GM21717 (cell line): ENCODE data around the gene NR2E3.

Experiments
- ATAC-seq: cut with Tn5 transposase; IDR thresholded peaks from one replicate; pipeline ENCODE4 v1.9.1; 2021; ENCODE audit warnings: mild to moderate bottlenecking, moderate library complexity; ENCODE audit not compliant: unreplicated experiment

The NR2E3 gene

DNA sequence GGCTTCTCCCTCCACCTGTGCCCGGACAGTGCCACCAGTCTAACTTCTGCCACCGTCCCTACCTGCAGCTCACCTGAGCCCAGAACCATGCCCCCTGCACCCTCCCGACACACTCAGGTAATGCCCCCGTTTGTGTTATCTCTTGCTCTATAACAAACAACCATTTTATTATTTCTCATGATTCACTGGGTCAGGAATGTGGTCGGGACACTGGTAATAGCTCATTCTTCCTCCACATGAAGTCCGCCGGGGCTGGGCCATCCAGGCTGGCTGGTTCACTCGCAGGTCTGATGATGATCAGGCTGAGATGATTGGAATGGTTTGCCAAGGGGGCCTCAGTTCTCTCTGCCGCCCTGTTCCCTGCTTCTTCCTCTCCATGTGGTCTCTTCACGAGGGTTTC lies 20.3 kb upstream of the NR2E3 start:
- no peak for ATAC-seq

DNA sequence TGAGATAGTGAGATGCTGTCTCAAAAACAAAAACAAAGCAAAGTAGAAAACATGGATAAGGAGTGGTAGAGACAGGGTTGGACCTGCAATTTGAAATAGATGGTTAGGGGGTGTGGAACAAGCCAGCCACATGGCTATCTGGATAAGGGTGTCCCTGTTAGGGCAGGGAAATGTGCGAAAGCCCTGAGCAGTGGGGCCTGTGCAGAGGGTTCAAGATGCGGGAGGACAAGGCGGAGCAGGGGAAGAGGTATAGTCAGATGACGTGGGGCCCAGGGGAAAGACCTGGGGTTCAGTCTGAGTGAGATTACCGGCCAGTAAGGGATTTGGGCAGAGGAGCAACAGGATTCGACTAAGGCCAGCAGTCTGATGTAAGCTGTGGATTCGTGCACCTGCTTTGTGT lies 18.4 kb upstream of the NR2E3 start:
- no peak for ATAC-seq

DNA sequence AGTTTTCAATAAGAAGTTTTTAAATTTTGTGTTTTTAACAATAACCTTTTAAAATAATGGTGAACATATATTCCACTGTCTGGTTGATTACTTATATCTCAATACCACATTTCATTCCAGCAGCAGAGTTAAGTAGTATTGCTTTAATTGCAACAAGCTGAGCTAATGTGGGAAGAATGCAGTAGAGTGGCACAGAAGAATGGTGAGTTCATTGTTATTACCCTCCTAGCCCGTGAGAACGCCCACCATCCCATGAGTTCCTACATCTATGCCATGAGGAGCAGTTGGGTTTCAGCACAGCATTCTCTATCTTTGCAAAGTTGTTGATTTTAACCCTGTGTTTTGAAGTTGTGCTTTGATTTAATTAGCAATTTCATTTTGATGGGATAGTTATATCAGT lies 17.8 kb upstream of the NR2E3 start:
- no peak for ATAC-seq

DNA sequence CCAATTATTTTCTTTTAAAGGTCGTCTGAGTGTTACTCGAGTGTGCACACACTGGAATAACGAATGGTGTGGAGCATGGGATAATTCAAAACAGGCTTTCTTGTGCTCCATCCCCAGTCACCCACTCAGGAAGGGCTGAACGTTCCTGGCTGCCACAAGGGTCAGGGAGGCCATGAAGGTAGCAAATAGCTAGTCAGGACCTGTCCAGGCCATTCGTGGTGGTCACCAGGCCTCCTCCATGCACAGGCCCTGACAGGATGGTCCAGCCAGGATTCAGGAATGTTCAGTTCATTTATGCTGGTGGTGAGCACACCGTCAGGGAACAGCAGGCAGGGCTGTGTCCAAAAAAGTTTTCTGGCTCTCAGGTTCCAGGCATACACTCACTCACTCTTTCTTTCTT lies 11.7 kb upstream of the NR2E3 start:
- ATAC-seq = no peak

DNA sequence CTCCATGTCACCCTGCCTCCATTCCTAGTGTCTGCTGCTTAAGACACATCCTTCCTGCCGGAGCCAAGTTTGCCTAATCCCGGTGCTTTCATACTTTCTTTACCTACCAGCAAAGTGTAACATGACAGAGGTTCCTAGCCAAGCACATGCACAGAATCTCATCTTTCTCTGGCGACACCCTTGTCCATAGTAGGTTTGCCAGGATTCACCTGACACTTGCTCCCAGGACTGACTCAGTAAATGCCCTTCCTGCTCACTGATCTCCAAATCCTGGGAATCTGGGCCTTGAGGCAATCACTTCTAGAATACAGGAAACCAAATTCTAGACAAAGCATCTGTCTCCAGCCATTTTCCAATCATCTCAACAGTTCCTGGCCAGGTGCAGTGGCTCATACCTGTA lies 10.2 kb upstream of the NR2E3 start:
- ATAC-seq = no peak

DNA sequence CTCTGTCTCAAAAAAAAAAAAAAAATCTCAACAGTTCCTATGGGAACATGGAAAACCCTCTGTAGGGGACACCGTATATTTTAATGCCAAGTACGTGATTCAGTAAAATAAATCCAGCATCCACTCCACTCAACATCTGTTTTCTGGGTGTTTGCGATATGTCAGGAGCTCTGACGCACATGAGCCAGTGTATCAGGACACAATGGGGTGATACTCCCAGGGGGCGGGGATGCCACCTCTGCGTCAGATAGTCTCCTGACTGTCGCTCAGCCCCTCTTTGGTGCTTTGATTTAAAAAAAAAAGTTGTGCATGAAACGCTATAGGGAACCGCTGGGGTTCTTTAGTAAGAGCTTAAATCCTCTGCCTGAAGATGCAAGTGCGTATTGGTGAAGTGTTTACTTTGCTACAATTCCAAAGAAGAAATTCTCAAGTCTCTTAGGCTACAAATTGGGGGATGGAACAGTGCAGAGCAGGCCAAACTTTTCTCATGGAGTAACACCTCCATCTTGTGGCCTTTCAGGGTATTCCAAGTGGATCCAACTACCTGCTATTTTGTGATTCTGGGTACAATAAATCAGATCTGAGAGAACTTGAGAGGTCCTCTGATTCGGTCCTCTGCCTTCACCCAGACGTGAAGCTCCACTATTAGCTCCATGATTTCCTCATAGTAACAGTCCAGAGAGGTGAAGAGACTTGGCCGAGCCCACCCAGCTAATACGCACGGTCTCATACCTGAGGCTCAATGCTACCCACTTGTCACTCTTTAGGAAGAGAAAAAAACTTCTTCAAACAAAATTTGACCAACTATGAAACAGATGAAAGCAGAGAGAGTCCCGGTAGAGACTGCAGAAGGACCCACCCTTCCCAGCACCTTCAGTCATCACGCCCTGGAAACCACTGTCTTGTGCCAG lies 9.3 kb upstream of the NR2E3 start:
- ATAC-seq = no peak

DNA sequence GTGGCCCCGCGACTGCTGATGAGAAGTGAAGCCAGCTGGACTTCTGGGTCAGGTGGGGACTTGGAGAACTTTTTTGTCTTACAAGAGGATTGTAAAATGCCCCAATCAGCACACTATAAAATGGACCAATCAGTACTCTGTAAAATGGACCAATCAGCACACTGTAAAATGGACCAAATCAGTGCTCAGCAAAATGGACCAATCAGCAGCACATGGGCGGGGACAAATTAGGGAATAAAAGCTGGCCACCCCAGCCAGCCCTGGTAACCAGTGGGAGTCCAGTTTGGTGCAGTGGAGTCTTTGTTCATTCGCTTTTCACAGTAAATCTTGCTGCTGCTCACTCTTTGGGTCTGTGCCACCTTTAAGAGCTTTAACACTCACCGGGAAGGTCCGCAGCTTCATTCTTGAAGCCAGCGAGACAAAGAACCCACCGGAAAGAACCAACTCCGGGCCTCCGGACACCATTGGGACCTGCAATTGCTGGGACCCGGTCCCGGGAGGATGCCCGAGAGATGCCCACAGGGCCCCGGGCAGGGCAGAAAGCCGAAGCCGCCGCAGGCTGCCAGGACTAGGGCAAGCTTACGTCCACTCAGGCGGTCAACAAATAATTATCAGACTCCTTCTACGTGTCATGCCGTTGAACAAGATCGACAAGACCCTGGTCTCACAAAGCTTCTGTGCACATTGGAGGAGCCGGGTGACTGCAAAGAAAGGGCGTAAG lies 8.3 kb upstream of the NR2E3 start:
- ATAC-seq = no peak

DNA sequence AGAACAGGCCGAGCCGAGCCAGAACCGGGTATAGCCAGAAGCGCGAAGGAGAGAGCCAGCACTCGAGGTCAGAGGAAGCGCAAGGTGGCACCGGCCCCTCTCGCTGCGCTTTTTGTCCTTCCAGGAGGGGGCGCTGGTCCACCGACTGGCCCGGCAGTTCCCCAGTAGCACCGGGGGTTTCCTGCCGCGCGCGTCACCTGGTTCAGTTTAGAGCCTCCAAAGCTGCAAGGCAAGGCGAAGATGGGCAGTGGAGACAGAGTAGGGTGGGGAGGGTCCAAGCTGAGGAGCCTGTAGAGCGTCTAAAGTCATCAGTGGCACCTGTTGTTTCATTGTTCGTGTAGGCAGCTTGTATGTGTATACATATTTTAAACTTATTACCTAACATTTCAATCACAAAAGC lies 7.6 kb upstream of the NR2E3 start:
- ATAC-seq = no peak

DNA sequence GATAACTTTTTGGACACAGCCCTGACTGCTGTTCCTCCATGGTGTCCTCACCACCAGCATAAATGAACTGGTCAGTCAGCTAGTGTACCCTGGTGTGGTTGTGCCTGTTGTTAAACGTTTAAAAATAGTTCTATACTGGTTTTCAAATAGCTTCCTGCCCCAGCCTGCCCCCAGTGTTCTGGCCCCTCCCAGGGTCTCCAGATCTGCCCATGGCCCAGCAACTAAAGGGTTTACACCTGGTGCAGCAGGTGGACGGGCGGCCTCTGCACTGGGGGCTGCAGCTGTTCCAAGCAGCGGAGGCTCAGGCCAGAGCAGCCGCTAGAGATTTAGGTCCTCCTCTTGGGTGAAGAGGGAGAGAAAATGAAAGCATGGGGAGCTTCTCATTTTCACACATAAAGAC lies 6.1 kb upstream of the NR2E3 start:
- ATAC-seq = no peak

DNA sequence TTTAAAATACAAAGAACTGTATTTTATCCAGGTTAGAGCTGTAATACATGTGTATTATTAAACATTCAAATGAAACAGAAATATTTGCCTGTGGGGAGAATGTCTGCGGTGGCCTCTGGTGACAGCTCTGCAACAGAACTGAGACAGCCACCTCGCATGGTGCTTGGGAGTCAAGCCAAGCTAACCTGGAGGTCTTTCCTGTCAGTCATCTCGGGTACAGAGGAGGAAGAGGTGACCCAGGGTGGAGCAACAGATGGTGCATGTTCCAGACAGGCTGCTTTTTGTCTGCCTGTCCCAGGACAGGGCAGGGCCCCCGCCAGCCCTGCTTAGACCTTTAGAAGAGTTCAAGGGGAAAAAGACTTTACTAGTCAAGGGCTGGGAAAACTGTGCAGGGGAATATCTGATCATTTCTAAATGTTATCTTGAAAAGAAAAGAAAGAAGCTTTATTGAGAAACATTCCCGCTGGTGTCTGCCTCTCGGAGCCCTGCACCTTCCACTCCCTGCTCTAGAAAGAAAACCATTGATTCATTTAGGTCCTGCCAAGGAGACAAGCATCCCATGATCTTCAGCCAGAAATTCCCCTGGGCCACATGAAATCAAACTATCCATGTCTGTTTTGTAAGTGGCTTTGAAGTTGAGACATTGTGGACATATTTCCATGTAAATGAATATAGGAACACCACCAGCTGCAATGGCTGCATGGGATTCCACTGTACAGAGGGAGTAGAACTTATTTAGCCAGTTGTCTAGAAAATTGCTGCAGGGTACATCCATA lies 5.5 kb upstream of the NR2E3 start:
- ATAC-seq = no peak

DNA sequence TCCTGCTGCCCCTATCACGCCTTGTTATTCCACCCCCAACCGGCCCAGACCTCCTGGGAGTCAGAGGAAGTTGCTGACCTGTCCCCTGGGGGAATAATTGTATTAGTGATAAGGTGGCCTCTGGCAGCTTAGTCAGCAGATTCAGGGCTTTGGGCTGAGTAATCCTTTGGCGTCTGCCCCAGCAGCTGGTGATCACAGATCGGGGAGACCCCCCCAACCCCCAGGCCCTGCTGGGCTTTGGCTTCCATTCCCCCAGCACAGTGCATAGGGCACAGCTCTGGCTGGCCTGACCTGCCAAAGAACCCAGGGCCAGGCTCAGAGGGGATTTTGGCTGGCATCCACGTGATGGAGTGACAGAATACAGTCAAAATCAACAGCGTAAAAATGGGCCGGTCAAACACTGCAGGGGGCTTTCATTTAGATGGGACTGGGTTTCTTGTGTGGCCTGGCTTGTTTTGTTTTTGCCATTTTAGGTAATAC lies 3.9 kb upstream of the NR2E3 start:
- no peak for ATAC-seq

DNA sequence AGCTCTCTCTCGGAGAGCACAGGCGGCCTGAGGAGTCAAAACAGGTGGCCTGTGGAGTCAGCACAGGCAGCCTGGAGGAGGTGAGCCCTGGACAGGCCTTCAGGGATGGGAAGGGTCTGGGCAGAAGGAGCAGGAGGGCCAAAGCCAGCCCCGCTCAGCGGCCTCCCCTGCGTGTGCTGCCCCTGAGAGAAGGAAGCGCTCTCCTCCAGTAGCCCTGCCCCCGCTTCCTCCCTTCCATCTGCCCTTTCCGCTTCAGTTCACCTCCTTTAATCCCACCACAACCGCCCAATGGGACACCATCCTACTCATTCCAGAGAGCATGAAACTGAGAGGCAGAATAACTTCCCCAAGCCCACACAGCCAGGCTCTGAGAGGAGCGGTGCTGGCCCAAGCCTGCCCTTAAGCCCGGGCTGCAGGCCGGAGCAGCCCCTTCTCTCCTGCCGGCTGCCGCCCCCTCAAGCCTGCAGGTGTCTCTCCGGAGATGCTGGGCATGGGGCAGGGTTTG lies 3.2 kb upstream of the NR2E3 start:
- ATAC-seq = no peak

DNA sequence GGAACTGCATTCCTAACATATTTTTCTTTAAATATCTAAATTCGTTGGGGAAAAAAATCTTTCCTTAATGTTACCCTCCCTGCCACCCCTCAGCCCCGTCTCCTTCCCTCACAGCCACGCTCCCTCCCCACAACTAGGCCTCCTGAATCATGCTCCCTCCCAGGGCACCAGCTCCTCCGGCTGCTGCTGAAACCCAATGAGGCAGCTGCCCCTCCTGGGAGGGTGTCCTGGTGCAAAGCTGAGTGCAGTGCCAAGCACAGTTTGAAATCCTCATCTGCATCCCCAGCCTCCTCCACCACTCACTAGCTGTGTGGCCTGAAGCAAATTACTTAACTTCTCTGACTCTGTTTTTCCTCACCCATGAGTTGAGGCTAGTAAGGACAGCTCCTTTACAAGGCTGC lies 2.7 kb upstream of the NR2E3 start:
- no peak for ATAC-seq

DNA sequence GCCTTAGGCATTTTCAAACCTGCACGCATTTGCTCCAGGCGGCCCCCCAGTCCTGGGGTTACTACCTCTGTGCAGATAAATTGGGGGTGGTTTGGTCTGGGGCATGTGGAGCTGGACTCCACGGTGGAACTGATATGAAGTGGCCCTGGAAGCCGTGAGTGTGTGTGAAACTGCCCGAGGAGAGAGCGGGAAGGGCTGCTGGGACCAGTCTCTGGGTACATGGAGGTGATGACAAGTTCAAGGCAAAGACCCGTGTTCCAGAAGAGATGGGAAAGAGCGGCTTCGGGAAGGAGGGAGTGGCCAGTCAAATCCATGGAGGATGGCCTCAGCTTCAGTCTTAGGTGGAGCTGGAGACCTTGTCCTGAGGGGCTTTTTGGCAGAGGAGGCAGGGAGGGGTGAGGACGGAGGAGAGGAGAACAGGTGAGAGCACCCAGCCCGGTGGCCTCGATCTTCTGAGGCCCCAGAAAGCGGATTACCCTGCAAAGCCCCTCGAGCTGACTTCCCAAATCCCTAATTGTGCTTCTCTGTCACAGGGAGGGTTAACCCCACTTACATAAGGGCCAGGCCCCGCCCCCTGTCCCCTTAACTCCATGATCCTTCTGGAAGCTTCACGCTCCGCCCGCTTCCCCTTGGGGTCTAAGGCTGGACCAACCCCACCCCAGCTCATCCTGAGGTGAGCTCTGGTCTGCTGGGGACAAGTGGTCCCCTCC lies 1.9 kb upstream of the NR2E3 start:
- ATAC-seq = no peak

DNA sequence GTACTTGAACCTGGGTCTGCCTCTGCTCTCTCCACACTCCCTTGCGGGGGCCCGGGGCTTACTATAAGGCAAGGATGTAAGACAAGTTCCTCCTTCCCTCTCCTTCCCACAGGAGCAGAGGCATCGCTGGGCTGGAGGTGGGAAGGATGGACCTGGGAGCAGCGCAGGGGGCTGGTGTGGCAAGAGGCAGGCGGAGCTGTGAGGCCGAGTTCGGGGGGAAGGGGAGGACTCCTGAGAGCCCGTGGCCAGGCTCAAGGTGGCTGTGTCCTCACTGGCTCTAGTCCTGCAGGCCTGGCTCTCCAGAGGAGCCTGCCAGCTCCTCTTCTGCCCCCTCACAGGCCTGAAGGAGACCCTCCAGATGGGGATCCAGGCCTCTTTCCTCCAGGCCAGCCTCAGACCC lies 1.0 kb upstream of the NR2E3 start:
- ATAC-seq = no peak

DNA sequence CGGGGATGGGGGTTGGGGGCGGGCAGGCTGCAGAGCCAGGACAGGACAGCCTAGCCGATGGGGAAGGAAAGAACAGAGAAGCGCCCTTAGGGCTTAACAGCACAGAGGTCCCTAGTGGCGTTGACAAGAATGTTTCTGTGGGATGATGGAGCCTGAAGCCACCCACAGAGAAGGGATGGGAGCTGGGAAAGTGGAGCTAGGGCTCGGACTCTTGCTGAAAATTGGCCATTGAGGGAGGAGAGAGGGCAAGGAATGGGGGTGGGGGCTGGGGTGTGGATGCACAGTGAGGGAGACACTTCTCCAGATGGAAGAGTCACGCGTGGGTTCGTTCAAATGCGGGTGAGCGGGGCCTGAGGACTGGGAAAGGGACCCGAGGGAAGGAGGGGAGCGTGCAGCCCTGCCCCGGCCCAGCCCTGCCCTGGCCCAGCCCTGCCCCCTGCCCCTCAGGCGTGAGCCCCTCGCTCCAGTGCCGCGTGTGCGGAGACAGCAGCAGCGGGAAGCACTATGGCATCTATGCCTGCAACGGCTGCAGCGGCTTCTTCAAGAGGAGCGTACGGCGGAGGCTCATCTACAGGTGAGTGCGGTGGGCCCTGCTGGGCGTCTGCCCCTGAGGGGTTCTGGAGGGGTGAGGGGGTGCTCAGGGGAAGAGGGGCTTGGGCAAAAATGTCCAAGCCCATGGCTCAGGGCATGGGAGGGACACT lies 832 bp downstream of the NR2E3 start:
- no peak for ATAC-seq

DNA sequence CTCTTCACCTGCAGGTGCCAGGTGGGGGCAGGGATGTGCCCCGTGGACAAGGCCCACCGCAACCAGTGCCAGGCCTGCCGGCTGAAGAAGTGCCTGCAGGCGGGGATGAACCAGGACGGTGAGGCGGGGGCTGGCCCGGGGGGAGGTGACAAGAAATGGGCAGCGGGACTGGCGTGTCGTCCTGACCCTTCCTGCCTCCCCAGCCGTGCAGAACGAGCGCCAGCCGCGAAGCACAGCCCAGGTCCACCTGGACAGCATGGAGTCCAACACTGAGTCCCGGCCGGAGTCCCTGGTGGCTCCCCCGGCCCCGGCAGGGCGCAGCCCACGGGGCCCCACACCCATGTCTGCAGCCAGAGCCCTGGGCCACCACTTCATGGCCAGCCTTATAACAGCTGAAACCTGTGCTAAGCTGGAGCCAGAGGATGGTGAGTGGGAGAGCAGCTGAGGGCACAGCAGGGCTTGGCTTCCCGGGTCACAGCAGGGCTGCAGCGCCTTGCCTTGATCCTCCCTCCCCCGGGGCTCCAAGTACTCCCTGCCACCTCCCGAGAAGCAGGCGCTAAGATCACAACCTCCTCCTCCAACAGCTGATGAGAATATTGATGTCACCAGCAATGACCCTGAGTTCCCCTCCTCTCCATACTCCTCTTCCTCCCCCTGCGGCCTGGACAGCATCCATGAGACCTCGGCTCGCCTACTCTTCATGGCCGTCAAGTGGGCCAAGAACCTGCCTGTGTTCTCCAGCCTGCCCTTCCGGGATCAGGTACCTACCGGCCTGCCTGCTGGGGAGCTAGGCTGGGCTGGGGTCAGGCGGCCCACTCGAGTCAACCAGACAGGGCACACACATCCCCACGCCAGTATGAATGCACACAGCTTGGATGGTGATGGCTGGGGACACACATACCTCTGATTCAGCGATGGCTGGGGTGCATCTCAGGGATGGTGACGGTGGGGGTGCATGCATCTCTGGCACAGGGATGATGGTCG lies 1.7 kb downstream of the NR2E3 start:
- no peak for ATAC-seq

DNA sequence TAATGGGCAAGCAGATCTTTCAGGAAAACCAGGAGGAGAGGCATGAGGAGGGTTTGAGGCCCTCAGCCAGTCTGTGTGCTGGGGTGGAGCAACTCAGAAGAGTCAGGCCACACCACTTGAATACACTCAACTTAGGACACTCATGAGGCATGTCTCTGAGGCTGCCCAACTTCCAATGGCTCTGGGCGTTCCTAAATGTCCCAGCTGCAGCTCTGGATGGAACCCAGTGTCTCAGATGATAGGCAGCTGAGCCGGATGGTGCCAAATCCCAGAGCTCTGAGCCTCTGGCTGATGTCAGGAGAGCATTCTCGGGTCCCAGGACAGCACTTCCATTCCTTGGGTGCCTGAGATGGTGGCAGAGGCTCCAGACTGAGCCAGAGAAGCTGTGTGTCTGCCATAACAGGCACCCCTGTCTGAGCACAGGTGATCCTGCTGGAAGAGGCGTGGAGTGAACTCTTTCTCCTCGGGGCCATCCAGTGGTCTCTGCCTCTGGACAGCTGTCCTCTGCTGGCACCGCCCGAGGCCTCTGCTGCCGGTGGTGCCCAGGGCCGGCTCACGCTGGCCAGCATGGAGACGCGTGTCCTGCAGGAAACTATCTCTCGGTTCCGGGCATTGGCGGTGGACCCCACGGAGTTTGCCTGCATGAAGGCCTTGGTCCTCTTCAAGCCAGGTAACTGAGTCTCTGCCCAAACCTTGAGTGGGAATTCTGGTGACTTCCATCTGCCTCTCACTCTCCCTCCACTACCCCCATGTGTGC lies 2.8 kb downstream of the NR2E3 start:
- ATAC-seq = no peak
